Measurements from ENCODE around the gene TMEM245.
A peak's percentile ranks its signal among the peaks of the same experiment; 100 is the strongest.

Gene TMEM245

DNA sequence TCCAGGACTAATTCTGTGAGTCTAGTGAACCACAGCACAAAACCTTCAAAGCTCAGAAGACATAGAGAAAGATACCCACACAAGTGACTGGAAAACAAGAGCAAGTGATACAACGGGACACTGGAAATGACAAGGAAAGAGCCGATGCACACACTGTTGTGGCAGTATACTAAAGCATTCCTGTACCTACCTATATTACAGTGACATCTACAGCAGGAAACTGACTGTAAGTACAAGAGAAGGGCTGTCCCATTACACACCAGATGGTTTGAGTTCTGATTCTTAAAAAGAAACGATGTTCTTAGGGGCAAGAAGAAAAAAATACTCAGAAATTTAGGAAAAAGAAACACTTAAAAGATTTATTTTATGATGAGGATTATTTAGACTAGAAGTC, 18.5 kb downstream of the TMEM245 start:
- Histone ChIP-seq H3K9ac (ENCODE audit: low read length) (no peak overlapping the region), H3K9me3 (ENCODE audit: low read length) (peaks cover 3% of the 10 kb centered on the region; the same call in 1 of the 2 replicates), H2AFZ (ENCODE audit: low read length) (no peak overlapping the region), H3K4me3 (ENCODE audit: low read depth, low read length, poor library complexity, severe bottlenecking) (no peak overlapping the region), H3K79me2 (ENCODE audit: insufficient read depth, low read length) (peaks cover 72% of the 10 kb centered on the region), H3K27me3 (ENCODE audit: insufficient read depth, low read length) (no peaks in the 10 kb centered on the region), H3K4me2 (ENCODE audit: low read length) (no peak overlapping the region), H3K4me1 (ENCODE audit: insufficient read depth, low read length, severe bottlenecking) (peaks cover 38% of the 10 kb centered on the region), H4K20me1 (ENCODE audit: insufficient read depth, low read length) (no peaks in the 10 kb centered on the region), H3F3A (ENCODE audit: insufficient read depth, low read length) (no peaks in the 10 kb centered on the region), H3K27ac (ENCODE audit: low read depth, low read length, poor library complexity, severe bottlenecking) (peak overlapping the region; percentile 57), H3K36me3 (ENCODE audit: insufficient read depth, low read length) (peaks cover 56% of the 10 kb centered on the region), H3K9me2 (ENCODE audit: low read depth, low read length) (no peaks in the 10 kb centered on the region)
- TF ChIP-seq, protein P1, sequence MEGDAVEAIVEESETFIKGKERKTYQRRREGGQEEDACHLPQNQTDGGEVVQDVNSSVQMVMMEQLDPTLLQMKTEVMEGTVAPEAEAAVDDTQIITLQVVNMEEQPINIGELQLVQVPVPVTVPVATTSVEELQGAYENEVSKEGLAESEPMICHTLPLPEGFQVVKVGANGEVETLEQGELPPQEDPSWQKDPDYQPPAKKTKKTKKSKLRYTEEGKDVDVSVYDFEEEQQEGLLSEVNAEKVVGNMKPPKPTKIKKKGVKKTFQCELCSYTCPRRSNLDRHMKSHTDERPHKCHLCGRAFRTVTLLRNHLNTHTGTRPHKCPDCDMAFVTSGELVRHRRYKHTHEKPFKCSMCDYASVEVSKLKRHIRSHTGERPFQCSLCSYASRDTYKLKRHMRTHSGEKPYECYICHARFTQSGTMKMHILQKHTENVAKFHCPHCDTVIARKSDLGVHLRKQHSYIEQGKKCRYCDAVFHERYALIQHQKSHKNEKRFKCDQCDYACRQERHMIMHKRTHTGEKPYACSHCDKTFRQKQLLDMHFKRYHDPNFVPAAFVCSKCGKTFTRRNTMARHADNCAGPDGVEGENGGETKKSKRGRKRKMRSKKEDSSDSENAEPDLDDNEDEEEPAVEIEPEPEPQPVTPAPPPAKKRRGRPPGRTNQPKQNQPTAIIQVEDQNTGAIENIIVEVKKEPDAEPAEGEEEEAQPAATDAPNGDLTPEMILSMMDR (IDR thresholded peaks at IDR 0.05; ENCODE audit: low read length): no peak

GRCh38 chr9:109100543-109101201, 19.1 kb downstream of the TMEM245 start:
- Histone ChIP-seq H3K4me2 (ENCODE audit: low read length) (no peak overlapping the region), H3K9me2 (ENCODE audit: low read depth, low read length) (no peaks in the 10 kb centered on the region), H3K27me3 (ENCODE audit: insufficient read depth, low read length) (no peaks in the 10 kb centered on the region), H3K4me3 (ENCODE audit: low read depth, low read length, poor library complexity, severe bottlenecking) (no peak overlapping the region), H3K79me2 (ENCODE audit: insufficient read depth, low read length) (peaks cover 71% of the 10 kb centered on the region), H3K9ac (ENCODE audit: low read length) (no peak overlapping the region), H2AFZ (ENCODE audit: low read length) (no peak overlapping the region), H4K20me1 (ENCODE audit: insufficient read depth, low read length) (no peaks in the 10 kb centered on the region), H3K27ac (ENCODE audit: low read depth, low read length, poor library complexity, severe bottlenecking) (peak overlapping the region; percentile 57), H3K9me3 (ENCODE audit: low read length) (peaks cover 3% of the 10 kb centered on the region; the same call in 1 of the 2 replicates), H3K36me3 (ENCODE audit: insufficient read depth, low read length) (peaks cover 55% of the 10 kb centered on the region), H3F3A (ENCODE audit: insufficient read depth, low read length) (no peaks in the 10 kb centered on the region), H3K4me1 (ENCODE audit: insufficient read depth, low read length, severe bottlenecking) (peaks cover 38% of the 10 kb centered on the region)
- TF ChIP-seq, protein P1 (IDR thresholded peaks at IDR 0.05; ENCODE audit: low read length): no peak
- TF ChIP-seq EZH2 (IDR thresholded peaks at IDR 0.05; ENCODE audit: borderline replicate concordance, low read length): no peak

- H3K79me2 ChIP-seq (ENCODE audit: insufficient read depth, low read length): peaks cover 64% of the 10 kb centered on the region
- H3K4me2 ChIP-seq (ENCODE audit: low read length): no peak overlapping the region
- H4K20me1 ChIP-seq (ENCODE audit: insufficient read depth, low read length): no peaks in the 10 kb centered on the region
- peaks cover 57% of the 10 kb centered on the region for H3K36me3 ChIP-seq (ENCODE audit: insufficient read depth, low read length)
- H3F3A ChIP-seq (ENCODE audit: insufficient read depth, low read length): no peaks in the 10 kb centered on the region
- H3K9me2 ChIP-seq (ENCODE audit: low read depth, low read length): no peaks in the 10 kb centered on the region
- peaks cover 38% of the 10 kb centered on the region for H3K4me1 ChIP-seq (ENCODE audit: insufficient read depth, low read length, severe bottlenecking)
- no peaks in the 10 kb centered on the region for H3K9me3 ChIP-seq (ENCODE audit: low read length)
- TF ChIP-seq, protein P1 (IDR thresholded peaks at IDR 0.05; ENCODE audit: low read length): no peak
- no peak for TF ChIP-seq EZH2 (IDR thresholded peaks at IDR 0.05; ENCODE audit: borderline replicate concordance, low read length)
- H3K27ac ChIP-seq (ENCODE audit: low read depth, low read length, poor library complexity, severe bottlenecking): no peak overlapping the region
- no peaks in the 10 kb centered on the region for H3K27me3 ChIP-seq (ENCODE audit: insufficient read depth, low read length)
- no peak overlapping the region for H2AFZ ChIP-seq (ENCODE audit: low read length)
- no peak overlapping the region for H3K4me3 ChIP-seq (ENCODE audit: low read depth, low read length, poor library complexity, severe bottlenecking)
- H3K9ac ChIP-seq (ENCODE audit: low read length): no peak overlapping the region
Measured at GRCh38 chr9:109098960-109099308, 20.8 kb downstream of the TMEM245 start.

Measured in OCI-LY1 (cell line).